SK-N-DZ (cell line): ENCODE measurements around the gene SHROOM3.

Experiments
- DNase-seq: peaks from one replicate; pipeline ENCODE4 v3.0.0-alpha.2; 2015; ENCODE audit warnings: low spot score

The SHROOM3 gene

GRCh38 chr4:76741663-76742020, 306.6 kb downstream of the SHROOM3 start:
- DNase-seq: no peak

GRCh38 chr4:76744241-76744921, 309.4 kb downstream of the SHROOM3 start:
- no peak for DNase-seq

- no peak for DNase-seq
Observed at GRCh38 chr4:76745240-76745639, 310.2 kb downstream of the SHROOM3 start.

- DNase-seq: no peak
Observed at GRCh38 chr4:76747563-76747962, 312.5 kb downstream of the SHROOM3 start.

GRCh38 chr4:76748649-76749048, 313.6 kb downstream of the SHROOM3 start:
- DNase-seq: peak; percentile 57

GRCh38 chr4:76749355-76749754, 314.3 kb downstream of the SHROOM3 start:
- DNase-seq: no peak

GRCh38 chr4:76750716-76751115, 315.7 kb downstream of the SHROOM3 start:
- no peak for DNase-seq

GRCh38 chr4:76751612-76752343, 316.7 kb downstream of the SHROOM3 start:
- no peak for DNase-seq

- DNase-seq: no peak
Observed at GRCh38 chr4:76752861-76753501, 318.0 kb downstream of the SHROOM3 start.

GRCh38 chr4:76753814-76754213, 318.8 kb downstream of the SHROOM3 start:
- DNase-seq: no peak

GRCh38 chr4:76754439-76754838, 319.4 kb downstream of the SHROOM3 start:
- DNase-seq: no peak

GRCh38 chr4:76755756-76756155, 320.7 kb downstream of the SHROOM3 start:
- no peak for DNase-seq

GRCh38 chr4:76756416-76756815, 321.4 kb downstream of the SHROOM3 start:
- DNase-seq: no peak

GRCh38 chr4:76757418-76757939, 322.4 kb downstream of the SHROOM3 start:
- DNase-seq: no peak

- DNase-seq: peak; percentile 42
Observed at GRCh38 chr4:76758290-76758882, 323.4 kb downstream of the SHROOM3 start.

GRCh38 chr4:76758996-76759395, 324.0 kb downstream of the SHROOM3 start:
- DNase-seq: no peak

GRCh38 chr4:76760193-76760592, 325.2 kb downstream of the SHROOM3 start:
- DNase-seq: no peak

- DNase-seq: no peak
Observed at GRCh38 chr4:76762137-76763130, 327.4 kb downstream of the SHROOM3 start.

GRCh38 chr4:76764251-76764650, 329.2 kb downstream of the SHROOM3 start:
- DNase-seq: no peak

GRCh38 chr4:76765473-76766183, 330.6 kb downstream of the SHROOM3 start:
- DNase-seq: no peak
